Measurements from ENCODE around the gene RRP15.

- TF ChIP-seq EP300 (IDR thresholded peaks at IDR 0.05) (no peak), POLR2A (IDR thresholded peaks at IDR 0.05) (no peak)
Measured at GRCh38 chr1:218324226-218324580, 39.1 kb downstream of the RRP15 start.
